ENCODE measurements around the gene DNAJC15. TPM values are rescaled to one million over a fixed set of nuclear protein-coding genes. Genes with fewer than 3 reads are reported as not detected.

DNAJC15 gene
- total RNA-seq, 1 experiment from 2014 or later: 2.4 TPM

- peak; percentile 32 for DNase-seq (ENCODE audit: low spot score)
- intact Hi-C loops (cut with micrococcal nuclease; ENCODE audit: unreplicated experiment): no loop called here
- H3K27me3 ChIP-seq (replicated peaks; ENCODE audit: insufficient read depth, low read depth, low read length, poor library complexity): no peaks in the 10 kb centered on the region
- CTCF ChIA-PET: no interaction called here
- H3K4me3 ChIP-seq (ENCODE audit: low read depth, low read length, poor library complexity, severe bottlenecking): no peak overlapping the region
- POLR2A ChIA-PET (ENCODE audit: low non-redundant PET): no interaction called here
- no peak overlapping the region for H3K27ac ChIP-seq (ENCODE audit: low read depth, low read length, poor library complexity, severe bottlenecking)
- H3K4me1 ChIP-seq (ENCODE audit: insufficient read depth, low read length, poor library complexity, severe bottlenecking): peaks cover 8% of the 10 kb centered on the region
- no TSS peak for BruUV-seq (replicated peaks)
- no peaks in the 10 kb centered on the region for H3K9me3 ChIP-seq (ENCODE audit: low read depth, low read length, poor library complexity, severe bottlenecking)
- no peak for TF ChIP-seq EZH2 (IDR thresholded peaks at IDR 0.05; ENCODE audit: borderline replicate concordance, low read depth, low read length, poor library complexity, severe bottlenecking)
- TF ChIP-seq, protein P1, sequence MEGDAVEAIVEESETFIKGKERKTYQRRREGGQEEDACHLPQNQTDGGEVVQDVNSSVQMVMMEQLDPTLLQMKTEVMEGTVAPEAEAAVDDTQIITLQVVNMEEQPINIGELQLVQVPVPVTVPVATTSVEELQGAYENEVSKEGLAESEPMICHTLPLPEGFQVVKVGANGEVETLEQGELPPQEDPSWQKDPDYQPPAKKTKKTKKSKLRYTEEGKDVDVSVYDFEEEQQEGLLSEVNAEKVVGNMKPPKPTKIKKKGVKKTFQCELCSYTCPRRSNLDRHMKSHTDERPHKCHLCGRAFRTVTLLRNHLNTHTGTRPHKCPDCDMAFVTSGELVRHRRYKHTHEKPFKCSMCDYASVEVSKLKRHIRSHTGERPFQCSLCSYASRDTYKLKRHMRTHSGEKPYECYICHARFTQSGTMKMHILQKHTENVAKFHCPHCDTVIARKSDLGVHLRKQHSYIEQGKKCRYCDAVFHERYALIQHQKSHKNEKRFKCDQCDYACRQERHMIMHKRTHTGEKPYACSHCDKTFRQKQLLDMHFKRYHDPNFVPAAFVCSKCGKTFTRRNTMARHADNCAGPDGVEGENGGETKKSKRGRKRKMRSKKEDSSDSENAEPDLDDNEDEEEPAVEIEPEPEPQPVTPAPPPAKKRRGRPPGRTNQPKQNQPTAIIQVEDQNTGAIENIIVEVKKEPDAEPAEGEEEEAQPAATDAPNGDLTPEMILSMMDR (conservative IDR thresholded peaks at IDR 0.05; ENCODE audit: low read depth, low read length): no peak
- H3K36me3 ChIP-seq (ENCODE audit: insufficient read depth, low read length, poor library complexity, severe bottlenecking): no peaks in the 10 kb centered on the region
These were observed 17.7 kb upstream of the DNAJC15 start for GRCh38 chr13:43005460-43006236.

DNA sequence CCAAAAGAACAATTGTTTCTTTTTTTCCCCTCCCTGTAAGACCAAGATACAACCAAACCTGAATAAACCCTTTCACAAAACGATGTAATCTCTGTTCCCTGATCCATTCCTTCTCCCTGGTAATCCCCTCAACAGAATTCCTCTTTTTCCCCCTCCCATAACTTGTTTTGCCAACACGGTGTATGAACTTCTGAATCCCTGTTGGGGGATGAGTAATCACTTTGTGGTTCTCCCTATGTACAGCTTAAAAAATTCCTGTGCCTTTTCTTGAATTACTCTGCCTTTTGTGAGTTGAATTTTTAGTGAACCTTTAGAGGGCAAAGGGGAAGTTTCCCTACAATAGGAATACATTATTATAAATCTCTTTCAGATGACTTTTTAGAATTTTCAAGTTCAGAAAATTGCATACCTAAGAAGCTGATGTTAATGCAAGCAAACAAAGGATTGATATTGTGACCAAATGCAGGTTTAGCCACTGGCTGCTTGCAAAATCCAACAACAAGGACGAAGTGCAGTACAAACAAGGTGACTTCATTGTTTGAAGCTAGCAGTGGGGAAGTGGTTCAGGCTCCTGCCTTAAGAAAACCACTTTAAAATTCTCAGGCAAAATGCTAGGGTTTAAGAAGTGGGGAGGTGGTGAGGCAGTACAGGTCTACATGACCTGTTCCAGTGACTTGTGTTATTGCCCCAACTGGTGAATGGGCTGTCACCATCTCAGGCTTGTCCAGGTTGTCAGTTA is 16.3 kb upstream of the DNAJC15 start:
- ChIA-PET POLR2A (ENCODE audit: low non-redundant PET) (no interaction called here), CTCF (no interaction called here)
- intact Hi-C loops (cut with micrococcal nuclease; ENCODE audit: unreplicated experiment): no loop called here
- Histone ChIP-seq H3K4me3 (ENCODE audit: low read depth, low read length, poor library complexity, severe bottlenecking) (no peak overlapping the region), H3K27me3 (replicated peaks; ENCODE audit: insufficient read depth, low read depth, low read length, poor library complexity) (no peaks in the 10 kb centered on the region), H3K36me3 (ENCODE audit: insufficient read depth, low read length, poor library complexity, severe bottlenecking) (no peaks in the 10 kb centered on the region), H3K27ac (ENCODE audit: low read depth, low read length, poor library complexity, severe bottlenecking) (no peak overlapping the region), H3K9me3 (ENCODE audit: low read depth, low read length, poor library complexity, severe bottlenecking) (no peaks in the 10 kb centered on the region), H3K4me1 (ENCODE audit: insufficient read depth, low read length, poor library complexity, severe bottlenecking) (peaks cover 8% of the 10 kb centered on the region)
- no TSS peak for BruUV-seq (replicated peaks)
- no peak for DNase-seq (ENCODE audit: low spot score)
- TF ChIP-seq, protein P1 (conservative IDR thresholded peaks at IDR 0.05; ENCODE audit: low read depth, low read length): no peak
- TF ChIP-seq EZH2 (IDR thresholded peaks at IDR 0.05; ENCODE audit: borderline replicate concordance, low read depth, low read length, poor library complexity, severe bottlenecking): no peak

- no TSS peak for BruUV-seq (replicated peaks)
- H3K4me3 ChIP-seq (ENCODE audit: low read depth, low read length, poor library complexity, severe bottlenecking): no peak overlapping the region
- H3K27me3 ChIP-seq (replicated peaks; ENCODE audit: insufficient read depth, low read depth, low read length, poor library complexity): no peaks in the 10 kb centered on the region
- ChIA-PET POLR2A (ENCODE audit: low non-redundant PET) (no interaction called here), CTCF (no interaction called here)
- TF ChIP-seq EZH2 (IDR thresholded peaks at IDR 0.05; ENCODE audit: borderline replicate concordance, low read depth, low read length, poor library complexity, severe bottlenecking): no peak
- TF ChIP-seq, protein P1 (conservative IDR thresholded peaks at IDR 0.05; ENCODE audit: low read depth, low read length): no peak
- no peak overlapping the region for H3K27ac ChIP-seq (ENCODE audit: low read depth, low read length, poor library complexity, severe bottlenecking)
- H3K4me1 ChIP-seq (ENCODE audit: insufficient read depth, low read length, poor library complexity, severe bottlenecking): peaks cover 8% of the 10 kb centered on the region
- no peaks in the 10 kb centered on the region for H3K9me3 ChIP-seq (ENCODE audit: low read depth, low read length, poor library complexity, severe bottlenecking)
- no peaks in the 10 kb centered on the region for H3K36me3 ChIP-seq (ENCODE audit: insufficient read depth, low read length, poor library complexity, severe bottlenecking)
- intact Hi-C loops (cut with micrococcal nuclease; ENCODE audit: unreplicated experiment): no loop called here
- no peak for DNase-seq (ENCODE audit: low spot score)
These were observed 14.8 kb upstream of the DNAJC15 start for GRCh38 chr13:43008596-43008995.

Data from A673 (cell line).